ENCODE results near the gene NKPD1.

Gene NKPD1, protein sequence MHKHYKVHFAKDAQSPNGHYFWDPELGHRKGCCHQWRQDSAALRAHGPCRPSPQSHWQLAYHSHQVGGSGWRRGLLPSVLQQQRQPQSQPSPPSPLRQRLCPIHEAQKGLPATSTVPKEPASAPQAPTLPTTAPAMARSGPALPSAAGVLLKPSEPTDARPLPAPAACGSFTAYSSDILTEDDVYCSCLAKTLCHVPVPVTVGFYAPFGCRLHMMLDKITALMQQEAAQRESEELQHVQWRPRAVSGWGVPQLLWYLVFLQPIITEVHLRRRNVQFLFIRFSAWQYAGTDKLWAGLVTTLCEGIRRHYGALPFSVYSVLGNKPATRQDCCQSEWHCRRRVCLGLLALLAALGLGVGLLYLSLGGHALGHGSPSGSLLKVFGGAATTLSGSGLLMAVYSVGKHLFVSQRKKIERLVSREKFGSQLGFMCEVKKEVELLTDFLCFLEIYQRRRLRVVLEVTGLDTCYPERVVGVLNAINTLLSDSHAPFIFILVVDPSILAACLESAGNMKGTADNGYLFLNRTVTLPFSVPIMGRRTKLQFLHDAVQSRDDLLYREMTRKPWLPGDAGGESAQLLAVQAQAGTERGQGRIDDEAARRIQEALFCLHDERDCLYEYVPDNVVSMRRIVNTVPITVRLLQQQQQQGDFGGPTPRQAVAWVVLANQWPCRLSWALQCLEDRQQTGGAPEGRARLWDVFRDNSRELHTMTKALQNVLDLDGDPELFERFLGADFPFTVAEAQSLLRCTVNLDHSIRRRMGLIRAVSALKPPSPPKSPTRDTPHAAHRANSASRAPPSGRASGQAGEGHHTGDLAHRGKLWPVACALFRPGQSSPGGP

DNA sequence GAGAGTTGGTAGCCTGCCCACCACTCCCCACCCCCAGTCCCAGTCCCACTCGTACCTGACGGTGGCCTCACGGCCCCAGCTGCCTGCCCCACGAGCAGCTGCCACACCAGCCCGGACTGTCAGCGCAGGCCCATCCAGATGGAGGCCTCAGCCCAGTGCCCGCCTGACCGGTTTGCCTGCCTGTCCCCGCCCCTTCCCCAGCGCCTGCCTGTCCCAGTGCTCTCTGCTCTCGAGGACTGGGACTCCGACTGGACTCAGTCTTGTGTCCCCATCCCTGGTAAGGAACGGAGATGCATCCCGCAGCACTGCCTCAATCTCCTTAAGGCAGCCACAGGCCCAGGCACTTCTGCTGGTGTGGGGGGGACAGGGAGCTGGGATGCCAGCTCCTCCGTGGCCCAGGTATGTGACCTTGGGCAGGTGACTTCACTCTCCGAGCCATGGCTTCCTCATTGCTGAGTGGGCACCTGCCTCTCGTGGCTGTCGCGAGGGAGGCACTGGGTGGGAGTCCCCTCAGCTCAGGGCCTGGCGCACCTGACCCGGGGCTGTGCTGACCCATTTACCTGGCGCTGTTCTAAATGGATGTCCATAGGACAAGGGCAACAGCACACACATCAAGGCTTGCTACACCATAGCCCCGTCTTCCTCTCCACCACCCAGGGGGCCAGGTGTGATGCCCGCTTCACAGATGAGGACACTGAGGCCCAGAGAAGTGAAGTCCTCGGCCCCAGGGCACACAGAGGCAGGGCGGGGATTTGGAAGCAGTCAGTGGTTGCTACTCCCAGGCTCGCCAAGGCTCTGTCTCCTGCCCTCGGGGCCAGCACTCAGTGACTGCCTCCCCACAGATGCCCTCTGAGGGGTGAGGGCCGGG, at the start of gene NKPD1:
Gene NKPD1, minus strand, starts transcription at position 113 of the 868 bp plus-strand sequence. CDS start 832 bp downstream, outside the sequence.
- TF ChIP-seq, protein P1, sequence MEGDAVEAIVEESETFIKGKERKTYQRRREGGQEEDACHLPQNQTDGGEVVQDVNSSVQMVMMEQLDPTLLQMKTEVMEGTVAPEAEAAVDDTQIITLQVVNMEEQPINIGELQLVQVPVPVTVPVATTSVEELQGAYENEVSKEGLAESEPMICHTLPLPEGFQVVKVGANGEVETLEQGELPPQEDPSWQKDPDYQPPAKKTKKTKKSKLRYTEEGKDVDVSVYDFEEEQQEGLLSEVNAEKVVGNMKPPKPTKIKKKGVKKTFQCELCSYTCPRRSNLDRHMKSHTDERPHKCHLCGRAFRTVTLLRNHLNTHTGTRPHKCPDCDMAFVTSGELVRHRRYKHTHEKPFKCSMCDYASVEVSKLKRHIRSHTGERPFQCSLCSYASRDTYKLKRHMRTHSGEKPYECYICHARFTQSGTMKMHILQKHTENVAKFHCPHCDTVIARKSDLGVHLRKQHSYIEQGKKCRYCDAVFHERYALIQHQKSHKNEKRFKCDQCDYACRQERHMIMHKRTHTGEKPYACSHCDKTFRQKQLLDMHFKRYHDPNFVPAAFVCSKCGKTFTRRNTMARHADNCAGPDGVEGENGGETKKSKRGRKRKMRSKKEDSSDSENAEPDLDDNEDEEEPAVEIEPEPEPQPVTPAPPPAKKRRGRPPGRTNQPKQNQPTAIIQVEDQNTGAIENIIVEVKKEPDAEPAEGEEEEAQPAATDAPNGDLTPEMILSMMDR (conservative IDR thresholded peaks at IDR 0.05; ENCODE audit: low read depth) = no peak
- peak within 1 kb of the TSS; percentile 89 for H3K27ac ChIP-seq
- ChIA-PET POLR2A (ENCODE audit: low non-redundant PET) (no interaction called here), CTCF (interaction anchor here (0.6 to 1.2 kb wide), 5 partner anchors 10 to 1736 kb away, joined by 3 to 6 read pairs (median 3); no protein-coding TSS in a partner anchor)
- no peak for DNase-seq (ENCODE audit: low spot score)

DNA sequence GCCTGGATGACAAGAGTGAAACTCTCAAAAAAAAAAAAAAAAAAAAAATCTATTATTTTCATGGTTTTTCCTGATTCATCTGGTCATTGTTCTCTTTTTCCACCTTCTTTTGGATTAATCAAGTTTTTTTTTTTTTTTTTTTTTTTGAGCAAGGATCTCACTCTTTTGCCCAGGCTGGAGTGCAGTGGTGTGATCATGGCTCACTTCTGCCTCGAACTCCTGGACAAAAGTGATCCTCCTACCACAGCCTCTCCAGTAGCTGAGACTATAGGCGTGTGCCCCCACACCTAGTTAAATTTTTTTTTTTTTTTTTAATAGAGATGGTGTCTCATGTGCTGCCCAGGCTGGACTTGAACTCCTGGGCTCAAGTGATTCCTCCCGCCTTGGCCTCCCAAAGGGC, 45.5 kb upstream of the NKPD1 start:
- no peak for DNase-seq (ENCODE audit: low spot score)
- TF ChIP-seq, protein P1 (conservative IDR thresholded peaks at IDR 0.05; ENCODE audit: low read depth) = no peak
- ChIA-PET POLR2A (ENCODE audit: low non-redundant PET) (no interaction called here), CTCF (interaction anchor here (0.6 kb wide), 2 partner anchors 64 to 1559 kb away, joined by 3 to 4 read pairs; no protein-coding TSS in a partner anchor)
- no peak overlapping the region for H3K27ac ChIP-seq

DNA sequence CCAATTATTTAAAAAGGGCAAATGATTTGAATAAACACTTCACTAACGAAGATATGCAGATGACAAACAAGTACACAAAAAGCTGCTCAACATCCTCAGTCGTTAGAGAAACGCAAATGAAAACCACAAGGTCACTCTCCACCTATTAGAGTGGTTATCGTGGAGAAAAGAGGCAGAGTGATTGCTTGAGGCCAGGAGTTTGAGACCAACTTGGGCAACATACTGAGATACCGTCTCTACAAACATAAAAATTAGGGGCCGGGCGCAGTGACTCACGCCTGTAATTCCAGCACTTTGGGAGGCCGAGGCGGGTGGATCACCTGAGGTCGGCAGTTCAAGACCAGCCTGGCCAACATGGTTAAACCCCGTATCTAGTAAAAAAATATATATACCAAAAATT, 45.0 kb upstream of the NKPD1 start:
- H3K27ac ChIP-seq = no peak overlapping the region
- no peak for DNase-seq (ENCODE audit: low spot score)
- TF ChIP-seq, protein P1 (conservative IDR thresholded peaks at IDR 0.05; ENCODE audit: low read depth) = no peak
- POLR2A ChIA-PET (ENCODE audit: low non-redundant PET) = no interaction called here
- CTCF ChIA-PET = interaction anchor here (0.6 kb wide), 1 partner anchor 64 kb away, joined by 4 read pairs; no protein-coding TSS in a partner anchor

DNA sequence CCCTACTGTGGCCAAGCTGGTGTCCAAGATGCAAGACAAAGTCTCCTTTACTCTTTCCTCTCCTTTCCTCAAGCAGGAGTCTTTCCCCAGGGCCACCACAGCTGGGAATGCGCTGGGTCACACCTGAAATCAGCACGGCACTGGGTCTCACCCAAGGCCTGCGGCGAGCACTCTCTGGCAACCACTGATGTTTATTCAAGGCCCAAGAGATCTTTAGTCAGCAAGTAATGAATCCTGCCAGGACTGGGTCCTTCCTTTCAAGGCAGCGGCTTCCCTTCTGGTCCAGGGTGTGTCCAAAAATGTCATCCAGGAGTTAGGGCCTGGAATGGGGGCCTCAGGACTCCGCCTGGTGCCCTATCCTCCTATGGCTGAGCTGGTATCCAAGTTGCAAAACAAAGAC, 41.9 kb upstream of the NKPD1 start:
- TF ChIP-seq, protein P1 (conservative IDR thresholded peaks at IDR 0.05; ENCODE audit: low read depth) = no peak
- no peak for DNase-seq (ENCODE audit: low spot score)
- ChIA-PET POLR2A (ENCODE audit: low non-redundant PET) (no interaction called here), CTCF (no interaction called here)
- peak overlapping the region; percentile 72 for H3K27ac ChIP-seq

DNA sequence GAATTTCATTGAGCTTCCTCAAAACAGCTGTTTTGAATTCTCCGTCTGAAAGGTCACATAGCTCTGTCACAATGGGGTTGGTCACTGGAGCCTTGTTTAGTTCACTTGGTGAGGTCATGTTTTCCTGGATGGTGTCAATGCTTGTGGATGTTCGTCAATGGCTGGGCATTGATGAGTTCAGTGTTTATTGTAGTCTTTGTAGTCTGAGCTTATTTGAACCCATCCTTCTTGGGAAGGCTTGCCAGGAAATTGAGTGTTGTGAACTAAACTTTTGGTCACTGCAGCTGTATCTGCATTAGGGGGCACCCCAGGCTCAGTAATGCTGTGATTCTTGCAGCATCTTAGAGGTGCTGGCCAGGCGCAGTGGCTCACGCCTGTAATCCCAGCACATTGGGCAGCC, 39.8 kb upstream of the NKPD1 start:
- no peak for DNase-seq (ENCODE audit: low spot score)
- TF ChIP-seq, protein P1 (conservative IDR thresholded peaks at IDR 0.05; ENCODE audit: low read depth) = no peak
- H3K27ac ChIP-seq = no peak overlapping the region
- ChIA-PET POLR2A (ENCODE audit: low non-redundant PET) (no interaction called here), CTCF (interaction anchor here (0.6 to 1.0 kb wide), 4 partner anchors 16 to 215 kb away, joined by 4 to 6 read pairs (median 4); no protein-coding TSS in a partner anchor)
